Duodenal mucosa (tissue), 2 donors: ENCODE results near the gene HSPB7.

Experiments
- H3K27ac ChIP-seq: one replicate; pipeline ENCODE4 v1.7.0; 2013; ENCODE audit warnings: low read depth, low read length
- H3K27me3 ChIP-seq, 2 donors: one replicate each; pipeline ENCODE4 v1.7.0; 2013; ENCODE audit warnings: low read length in 2 of 2, control low read depth in 1 of 2; ENCODE audit not compliant: insufficient read depth in 2 of 2, control insufficient read depth in 1 of 2
- H3K36me3 ChIP-seq, 2 donors: one replicate each; pipeline ENCODE4 v1.7.0; 2013; ENCODE audit warnings: low read length in 2 of 2, control low read depth in 1 of 2; ENCODE audit not compliant: insufficient read depth in 2 of 2, control insufficient read depth in 1 of 2
- H3K4me1 ChIP-seq, 2 donors: one replicate each; pipeline ENCODE4 v1.7.0; 2013; ENCODE audit warnings: low read length in 2 of 2, control low read depth in 1 of 2; ENCODE audit not compliant: insufficient read depth in 2 of 2, control insufficient read depth in 1 of 2
- H3K4me3 ChIP-seq, 2 donors: one replicate each; pipeline ENCODE4 v1.7.0; 2013; ENCODE audit warnings: low read length in 2 of 2, low read depth in 1 of 2
- H3K9ac ChIP-seq, 2 donors: one replicate each; pipeline ENCODE4 v1.7.0; 2013; ENCODE audit warnings: low read length in 2 of 2, low read depth in 1 of 2
- H3K9me3 ChIP-seq, 2 donors: one replicate each; pipeline ENCODE4 v1.7.0; 2013; ENCODE audit warnings: low read length in 2 of 2, control low read depth in 1 of 2; ENCODE audit not compliant: control insufficient read depth in 1 of 2

HSPB7 gene

DNA sequence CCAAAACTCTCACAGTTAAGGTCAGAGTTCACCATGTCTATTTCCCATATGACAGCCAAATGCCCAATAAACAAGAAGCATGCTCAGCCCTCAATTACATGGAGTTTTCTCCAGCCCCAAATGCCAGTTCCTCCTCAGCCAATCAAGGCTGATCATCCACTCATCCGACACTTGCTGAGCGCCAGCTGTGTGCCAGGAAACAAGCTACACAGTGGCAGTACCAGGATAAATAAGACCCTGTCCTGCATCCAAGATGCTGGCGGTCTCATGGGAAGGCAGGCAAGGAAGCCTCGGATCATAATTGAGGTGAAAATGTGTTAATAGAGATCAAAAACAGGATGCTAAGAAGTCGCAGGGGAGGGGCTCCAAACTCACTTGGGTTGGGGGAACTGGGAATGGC, 49.7 kb downstream of the HSPB7 start:
- Histone ChIP-seq H3K27me3 (no peaks in the 10 kb centered on the region), H3K4me3 (no peak overlapping the region), H3K4me1 (peaks cover 5 to 13% of the 10 kb centered on the region in 2 donors), H3K27ac (no peak overlapping the region), H3K9me3 (no peaks in the 10 kb centered on the region), H3K9ac (no peak overlapping the region), H3K36me3 (peaks cover 15 to 32% of the 10 kb centered on the region in 2 donors)

DNA sequence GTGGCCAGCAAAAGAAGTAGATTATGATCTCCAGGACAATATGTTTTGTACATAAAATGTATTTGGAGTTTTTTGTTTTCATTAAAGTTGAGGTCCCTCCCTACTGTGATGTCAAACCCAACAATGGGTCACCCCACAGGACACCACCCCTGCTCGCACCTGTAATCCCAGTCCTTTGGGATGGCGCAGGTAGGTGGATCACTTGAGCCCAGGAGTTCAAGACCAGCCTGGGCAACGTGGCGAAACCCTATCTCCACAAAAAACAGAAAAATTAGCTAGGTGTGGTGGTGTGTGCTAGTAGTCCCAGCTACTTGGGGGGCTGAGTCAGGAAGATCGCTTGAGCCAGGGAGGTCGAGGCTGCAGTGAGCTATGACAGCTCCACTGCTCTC, 50.9 kb downstream of the HSPB7 start:
- Histone ChIP-seq H3K27me3 (no peaks in the 10 kb centered on the region), H3K4me1 (peaks cover 5 to 13% of the 10 kb centered on the region in 2 donors), H3K4me3 (no peak overlapping the region), H3K36me3 (peaks cover 8 to 25% of the 10 kb centered on the region in 2 donors), H3K9ac (no peak overlapping the region), H3K9me3 (no peaks in the 10 kb centered on the region), H3K27ac (no peak overlapping the region)

DNA sequence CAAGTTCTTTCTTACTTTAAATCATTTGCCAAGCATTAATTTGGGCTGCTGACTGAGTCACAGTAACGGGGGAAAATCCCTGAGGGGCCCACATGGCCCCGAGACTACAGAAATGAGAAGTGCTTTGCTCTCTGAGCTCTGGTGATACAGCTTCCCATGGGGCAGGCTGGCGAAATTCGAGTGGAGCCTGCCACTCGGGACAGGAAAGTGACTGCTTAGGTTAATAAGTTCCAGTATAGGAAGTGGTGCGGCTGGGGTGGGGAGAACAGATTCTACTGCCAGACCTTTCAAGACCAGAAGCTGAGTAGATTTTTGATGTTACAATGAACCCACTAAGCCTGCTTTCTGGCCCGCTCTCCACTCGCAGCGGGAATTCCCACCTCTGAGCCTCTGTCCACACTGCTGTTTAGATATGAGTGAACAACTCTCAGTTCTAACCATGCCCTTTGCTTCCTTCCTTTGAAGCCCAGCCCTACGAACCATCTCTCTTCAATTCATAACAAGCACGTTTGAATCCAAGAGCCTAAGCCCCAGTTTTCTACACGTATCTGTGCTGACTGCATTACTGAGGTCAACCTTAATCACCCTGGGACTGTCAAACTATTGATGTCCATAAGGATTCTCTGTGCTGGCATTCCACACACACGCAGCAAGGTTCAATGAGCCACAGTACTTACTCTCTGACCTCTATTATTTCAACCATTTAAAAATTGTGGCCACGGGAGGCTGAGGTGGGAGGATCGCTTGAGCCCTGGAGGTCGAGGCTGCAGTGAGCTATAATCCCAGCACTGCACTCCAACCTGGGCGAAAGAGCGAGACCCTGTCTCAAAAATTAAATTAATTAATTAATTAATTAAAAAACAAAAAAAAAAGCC, 51.5 kb downstream of the HSPB7 start:
- H3K9me3 ChIP-seq = no peaks in the 10 kb centered on the region
- peaks cover 5 to 13% of the 10 kb centered on the region in 2 donors for H3K4me1 ChIP-seq
- H3K27me3 ChIP-seq = no peaks in the 10 kb centered on the region
- H3K9ac ChIP-seq = no peak overlapping the region
- peaks cover 6 to 20% of the 10 kb centered on the region in 2 donors for H3K36me3 ChIP-seq
- H3K4me3 ChIP-seq = no peak overlapping the region
- no peak overlapping the region for H3K27ac ChIP-seq

DNA sequence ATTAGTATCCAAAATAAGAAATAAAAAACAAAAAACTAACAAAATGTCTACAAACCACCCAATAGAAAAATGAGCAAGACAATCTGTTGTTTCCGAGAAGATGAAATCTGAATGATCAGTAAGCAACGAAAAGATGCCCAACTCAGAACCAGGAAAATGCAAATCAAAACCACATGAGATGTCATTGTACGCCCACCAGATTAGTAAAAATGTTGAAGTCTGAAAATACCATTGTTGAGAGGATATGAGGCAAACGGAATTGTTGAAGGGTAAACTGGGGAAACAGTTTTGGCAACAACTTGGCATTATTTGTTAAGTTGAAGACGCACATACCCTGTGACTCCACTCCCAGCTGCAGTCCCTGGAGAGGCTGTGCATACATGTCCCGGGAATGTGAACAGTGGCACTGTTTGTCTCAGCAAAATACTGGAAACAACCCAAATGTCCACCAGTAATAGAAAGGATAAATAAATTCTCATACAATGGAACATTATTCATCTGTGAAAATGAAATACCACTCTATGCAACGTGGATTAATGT, 52.5 kb downstream of the HSPB7 start:
- no peak overlapping the region for H3K27ac ChIP-seq
- no peaks in the 10 kb centered on the region for H3K27me3 ChIP-seq
- H3K36me3 ChIP-seq = peaks cover 6 to 24% of the 10 kb centered on the region in 2 donors
- no peak overlapping the region for H3K9ac ChIP-seq
- peaks cover 5 to 13% of the 10 kb centered on the region in 2 donors for H3K4me1 ChIP-seq
- no peaks in the 10 kb centered on the region for H3K9me3 ChIP-seq
- H3K4me3 ChIP-seq = no peak overlapping the region
